ENCODE measurements around the gene CXCL13.

DNA sequence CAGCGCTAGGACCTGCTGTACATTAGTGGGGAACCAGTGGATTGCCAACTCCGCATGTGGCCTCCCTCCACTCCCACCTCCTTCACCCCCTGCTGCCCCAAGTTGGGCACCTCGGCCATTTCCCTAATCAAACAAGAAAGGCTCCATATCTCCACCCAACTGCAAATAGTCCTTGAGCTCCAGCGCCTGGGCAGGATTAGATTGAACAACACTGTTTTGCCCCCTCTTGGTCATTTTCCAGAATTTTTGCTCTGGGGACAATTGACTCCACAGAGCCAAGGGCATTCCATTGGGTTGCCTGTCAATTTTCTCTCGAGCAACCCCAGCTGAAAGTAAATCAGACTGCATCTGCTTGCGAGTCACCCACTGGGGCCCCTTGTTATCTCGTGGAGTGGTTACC is 29.6 kb downstream of the CXCL13 start:
- TF ChIP-seq CTCF (IDR thresholded peaks at IDR 0.05) (no peak), POLR2A (IDR thresholded peaks at IDR 0.05) (no peak), POLR2AphosphoS5 (IDR thresholded peaks at IDR 0.05) (no peak)

Data from transverse colon (tissue), 4 donors.